NCI-H82 treated with DMSO at 0.1 percent for 48 hours (cell line): ENCODE measurements around the gene HECW1.
"Not testable (repeated sequence)": the region's sequence is repeated elsewhere in the genome, so short reads cannot be mapped to it uniquely, and the experiment has no call there.

Experiments
- DNase-seq: peaks from one replicate; lab custom pipeline; 2025; ENCODE audit not compliant: unreplicated experiment; lab: John Stamatoyannopoulos, UW

Gene HECW1

DNA sequence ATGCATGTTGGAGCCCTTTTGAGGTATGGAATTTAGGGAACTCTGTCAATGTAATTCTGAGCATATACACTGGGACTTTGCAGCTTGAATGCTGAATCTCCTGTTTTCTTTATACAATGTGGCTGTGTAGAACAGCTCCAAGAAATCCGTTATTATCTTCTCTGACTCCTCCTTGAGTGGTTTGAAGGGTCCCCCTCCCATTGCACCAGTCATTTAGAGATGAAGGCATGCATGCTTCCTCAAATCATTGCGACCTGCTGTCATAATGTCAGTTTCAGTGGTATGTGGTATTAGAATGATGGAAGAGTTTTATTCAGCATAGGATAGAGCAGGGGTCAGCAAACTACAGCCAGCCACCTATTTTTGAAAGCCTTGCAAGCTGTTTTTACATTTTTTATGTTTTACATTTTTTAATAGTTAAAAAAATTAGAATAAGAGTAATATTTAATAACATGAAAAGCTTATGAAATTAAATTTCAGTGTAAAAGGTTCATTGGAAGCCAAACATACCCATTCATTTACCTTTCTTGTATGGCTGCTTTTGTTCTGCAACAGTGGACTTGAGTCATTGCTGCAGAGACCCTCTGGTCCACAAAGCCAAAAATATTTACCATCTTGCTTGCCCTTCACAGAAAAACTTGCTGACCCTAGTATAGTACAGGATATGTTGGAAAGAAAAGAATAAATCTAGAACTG lies 478.6 kb downstream of the HECW1 start:
- DNase-seq, result no peak

DNA sequence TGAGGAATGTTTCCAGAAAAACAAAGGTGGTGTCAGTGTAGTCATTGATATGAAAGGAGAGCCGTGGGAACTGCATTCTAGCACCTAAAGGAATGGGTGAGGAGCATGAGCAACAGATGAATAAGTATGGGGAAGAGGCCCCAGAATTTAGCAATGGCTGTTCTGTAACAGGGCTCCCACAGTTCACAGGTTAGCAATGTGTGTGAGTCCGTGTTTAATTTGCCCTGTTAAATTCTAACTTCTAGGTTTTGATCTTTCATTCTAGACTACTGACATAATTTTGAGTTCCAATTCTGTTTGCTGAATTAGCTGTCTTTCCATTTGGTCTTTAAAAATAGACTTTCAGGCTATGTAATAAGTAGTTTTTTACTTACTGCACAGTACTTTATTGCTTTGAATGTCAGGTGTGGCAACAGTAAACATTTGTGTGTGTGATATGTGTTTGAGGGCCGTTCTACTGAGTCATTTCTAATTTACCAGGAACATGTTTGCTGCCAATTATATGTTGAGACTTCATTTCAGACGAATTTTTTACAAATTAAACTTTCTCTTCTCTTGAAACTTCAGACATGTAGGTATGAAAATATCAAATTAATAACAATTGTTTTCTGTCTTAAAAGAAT lies 479.2 kb downstream of the HECW1 start:
- no peak for DNase-seq

DNA sequence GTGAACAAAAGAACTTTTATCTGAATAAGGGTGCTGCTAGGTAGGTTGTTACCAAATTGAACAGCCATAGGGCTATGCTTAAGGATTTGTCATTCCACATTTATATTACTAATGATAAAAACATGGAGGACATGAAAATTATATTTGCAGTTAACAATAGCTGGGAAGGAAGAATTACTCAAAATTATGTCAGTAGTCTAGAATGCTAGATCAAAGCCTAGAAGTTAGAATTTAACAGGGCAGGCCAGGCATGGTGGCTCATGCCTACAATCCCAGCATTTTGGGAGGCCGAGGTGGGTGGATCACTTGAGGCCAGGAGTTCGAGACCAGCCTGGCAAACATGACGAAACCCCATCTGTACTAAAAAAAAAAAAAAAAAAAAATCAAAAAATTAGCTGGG lies 479.9 kb downstream of the HECW1 start:
- DNase-seq, result no peak

DNA sequence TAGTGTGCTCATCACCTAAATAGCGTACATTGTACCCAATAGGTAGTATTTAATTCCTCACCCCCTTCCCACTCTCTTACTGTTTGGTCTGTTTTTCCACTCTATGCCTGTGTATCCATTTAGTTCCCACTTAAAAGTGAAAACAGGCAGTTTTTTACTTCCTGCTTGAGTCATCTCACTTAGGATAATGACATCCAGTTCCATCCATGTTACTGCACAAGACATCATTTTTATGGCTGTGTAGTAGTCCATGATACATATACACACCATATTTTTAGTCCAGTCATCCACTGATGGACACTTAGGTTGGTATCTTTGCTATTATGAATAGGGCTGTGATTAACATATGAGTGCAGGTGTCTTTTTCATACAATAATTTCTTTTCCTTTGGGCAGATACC lies 480.6 kb downstream of the HECW1 start:
- no peak for DNase-seq

DNA sequence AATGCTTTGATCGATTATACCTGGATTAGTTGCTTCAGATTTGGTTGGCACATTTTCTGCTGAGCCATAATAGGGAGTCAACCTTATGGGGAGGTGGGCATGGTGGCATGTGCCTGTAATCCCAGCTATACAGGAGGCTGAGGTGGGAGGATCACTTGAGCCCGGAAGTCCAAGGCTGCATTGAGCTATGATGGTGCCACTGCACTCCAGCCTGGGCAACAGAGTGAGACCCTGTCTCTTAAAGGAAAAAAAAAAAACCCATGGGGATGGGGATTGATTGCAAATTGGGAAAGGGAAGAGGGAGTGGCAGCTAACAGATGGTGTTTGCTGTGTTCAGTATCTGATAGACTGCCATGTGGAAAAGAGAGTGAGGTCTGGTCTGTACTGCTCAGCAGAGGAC lies 481.6 kb downstream of the HECW1 start:
- no peak for DNase-seq

DNA sequence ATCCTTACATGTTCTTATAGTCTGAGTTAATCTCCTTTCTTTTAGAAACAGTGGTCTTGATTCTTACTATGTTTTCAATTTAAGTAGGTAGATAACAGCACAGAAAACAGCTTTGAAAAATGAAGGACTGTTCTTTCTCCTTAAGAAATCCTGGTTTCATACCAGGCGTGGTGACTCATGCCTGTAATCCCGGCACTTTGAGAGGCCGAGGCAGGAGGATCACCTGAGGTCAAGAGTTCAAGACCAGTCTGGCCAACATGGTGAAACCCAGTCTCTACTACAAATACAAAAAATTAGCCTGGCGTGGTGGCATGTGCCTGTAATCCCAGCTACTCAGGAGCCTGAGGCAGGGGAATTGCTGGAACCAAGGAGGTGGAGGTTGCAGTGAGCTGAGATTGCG lies 484.0 kb downstream of the HECW1 start:
- not testable (repeated sequence) for DNase-seq

DNA sequence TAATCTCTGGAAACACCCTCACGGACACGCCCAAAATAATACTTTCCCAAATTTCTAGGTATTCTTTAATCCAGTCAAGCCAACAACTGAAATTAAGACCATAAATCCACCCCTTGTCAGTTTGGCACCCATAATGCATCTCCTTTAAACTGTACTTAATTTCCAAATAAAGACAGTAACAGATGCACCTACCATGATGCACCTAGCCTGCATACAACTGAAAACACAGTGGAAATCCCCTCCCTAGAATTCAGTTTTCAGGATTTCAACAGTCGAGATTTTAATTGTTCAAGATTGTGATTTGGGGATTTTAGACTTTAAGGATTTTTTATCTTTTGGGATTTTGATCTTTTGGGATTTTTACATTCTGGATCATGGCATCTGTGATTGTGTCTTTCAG lies 487.6 kb downstream of the HECW1 start:
- DNase-seq, result no peak

DNA sequence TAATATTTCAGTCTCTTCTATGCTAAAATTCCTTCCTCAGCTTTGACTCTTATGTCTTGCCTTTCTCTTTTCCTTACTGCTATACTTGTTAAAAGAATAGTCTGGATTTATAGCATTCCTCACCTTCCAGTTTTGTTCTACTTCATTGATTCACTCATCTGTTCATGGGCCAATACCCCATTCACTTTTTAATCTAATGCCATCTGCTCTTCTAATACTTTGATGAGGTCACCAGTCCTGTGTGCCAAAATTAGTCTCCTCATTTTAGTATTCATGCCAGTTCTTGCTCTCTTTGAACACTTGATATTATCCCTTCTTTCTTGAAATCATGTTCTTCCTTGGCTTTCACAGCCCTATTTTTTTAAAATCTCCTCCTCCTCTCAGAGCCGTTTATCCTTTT lies 489.8 kb downstream of the HECW1 start:
- DNase-seq, result peak; percentile 20

DNA sequence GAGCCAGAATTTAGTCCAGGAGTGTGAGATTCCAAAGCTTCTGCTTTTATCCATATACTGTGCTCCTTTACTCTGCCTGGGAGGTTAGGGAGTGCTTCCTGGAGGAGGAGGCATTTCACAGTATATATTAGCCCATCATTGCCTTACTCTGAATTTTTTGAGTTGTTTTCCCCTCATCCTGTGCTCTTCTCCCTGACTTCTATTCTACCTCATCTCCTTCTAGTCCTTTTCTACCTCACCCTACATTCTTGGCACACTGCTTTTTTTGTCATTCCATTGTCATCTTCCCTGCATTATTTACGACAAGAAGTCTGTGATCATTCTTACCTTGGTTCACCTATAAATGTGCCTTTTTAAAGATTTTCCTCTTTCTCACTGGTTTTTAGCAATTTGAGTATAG lies 491.8 kb downstream of the HECW1 start:
- DNase-seq, result no peak

DNA sequence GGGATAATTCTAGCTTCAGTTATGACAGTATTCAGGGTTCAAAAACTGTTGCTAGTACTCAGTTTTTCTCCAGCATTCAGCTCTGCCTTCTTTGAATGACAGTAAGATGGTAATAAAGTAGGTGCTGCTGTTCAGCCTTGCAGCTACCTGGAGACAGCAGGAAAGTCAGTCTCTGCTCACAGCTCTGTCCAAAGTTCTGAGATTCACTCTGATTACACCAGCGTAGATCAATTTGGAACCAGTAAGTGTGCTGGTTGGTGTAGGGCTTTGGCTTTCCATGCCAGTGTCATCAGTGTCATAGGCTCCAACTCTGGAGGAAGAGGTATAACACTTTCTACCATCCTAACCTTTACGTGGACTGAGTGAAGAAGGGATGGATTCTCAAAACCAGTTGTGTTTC lies 496.6 kb downstream of the HECW1 start:
- no peak for DNase-seq

DNA sequence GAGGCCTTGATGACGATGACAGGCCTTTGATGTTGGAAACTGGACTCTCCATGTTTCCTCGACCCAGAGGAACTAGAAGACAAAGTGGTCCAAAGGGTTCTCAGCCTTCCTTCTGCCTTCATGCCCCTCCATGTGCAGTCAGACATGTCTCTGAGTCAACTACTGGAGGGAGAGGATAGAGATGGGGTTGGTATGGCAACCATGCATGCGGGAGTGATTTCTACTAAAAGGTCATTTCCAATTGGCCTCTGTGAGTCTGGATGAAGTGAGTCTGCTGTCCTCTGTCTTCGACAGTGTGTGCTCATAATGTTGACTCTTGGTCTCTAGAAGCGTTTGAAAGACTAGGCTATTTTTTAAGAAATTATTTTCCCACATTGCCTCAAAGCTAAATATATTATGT lies 499.7 kb downstream of the HECW1 start:
- DNase-seq, result no peak

DNA sequence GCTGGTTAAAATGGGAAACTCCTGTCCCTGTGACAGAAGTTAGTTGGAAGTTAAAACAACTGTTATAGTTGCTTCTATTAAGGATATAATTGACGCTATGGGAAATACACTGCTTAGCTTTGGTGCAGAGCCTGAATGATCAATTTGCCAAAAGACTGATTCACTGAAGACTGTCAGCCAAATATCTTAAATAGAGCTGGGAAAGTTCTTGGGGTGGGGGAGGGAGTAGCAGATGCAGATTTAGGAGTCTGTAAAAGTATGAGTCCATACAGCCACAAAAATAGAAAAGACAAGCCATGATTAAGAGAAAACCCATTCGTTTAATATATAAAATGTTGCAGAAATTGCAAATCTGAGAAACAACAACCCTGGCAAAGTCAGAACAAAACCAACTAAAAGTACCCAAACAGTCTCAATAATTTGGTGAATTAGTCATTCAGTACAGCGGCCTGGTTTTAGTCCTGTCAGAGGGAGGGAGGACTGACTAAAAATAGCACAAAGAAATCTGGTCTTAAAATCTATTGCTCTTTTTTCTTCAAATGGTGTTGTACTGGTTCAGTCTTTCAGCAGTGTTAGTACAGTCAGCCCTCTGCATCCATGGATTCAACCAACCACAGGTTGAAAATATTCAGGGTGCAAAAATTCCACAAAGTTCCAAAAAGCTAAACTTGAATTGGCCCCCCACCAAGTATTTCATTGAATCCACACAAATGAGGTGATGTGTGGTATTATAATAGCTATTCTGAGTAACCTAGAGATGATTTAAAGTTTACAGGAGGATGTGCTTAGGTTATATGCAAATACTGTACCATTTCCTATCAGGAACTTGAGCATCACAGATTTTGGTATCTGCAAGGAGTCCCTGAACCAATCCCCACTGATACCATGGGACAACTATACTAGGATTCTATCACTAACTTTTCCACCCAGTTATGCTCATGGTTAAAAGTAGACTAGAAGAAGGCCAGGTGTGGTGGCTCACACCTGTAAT lies 500.4 kb downstream of the HECW1 start:
- DNase-seq, result no peak
